H1 (cell line): ENCODE measurements around the gene EXOC6. TPM values are rescaled to one million over a fixed set of nuclear protein-coding genes. Genes with fewer than 3 reads are reported as not detected.

Source experiments
- CTCF ChIA-PET: fragments of 300-600 bp; sonication (Branson Sonifier 250); formaldehyde crosslinking; loops from one replicate; lab custom pipeline; 2021; ENCODE audit not compliant: partially characterized antibody; lab: Charles Lee
- POLR2A ChIA-PET: fragments of 300-600 bp; sonication (Branson Sonifier 250); formaldehyde crosslinking; loops from one replicate; lab custom pipeline; 2021; ENCODE audit warnings: inconsistent platforms; ENCODE audit not compliant: partially characterized antibody; lab: Charles Lee
- DNase-seq, 2 experiments: peaks; one replicate each; pipeline versions ENCODE4 v3.0.0 to v3.0.0-alpha.2; 2010 to 2022; ENCODE audit warnings: low spot score in 2 of 2, low read depth in 1 of 2, mixed read lengths in 1 of 2
- FAIRE-seq: peaks from 2 replicates; lab custom pipeline; 2011; peaks lifted over from hg19 to GRCh38; lab: Jason Lieb, UNC
- H2AFZ ChIP-seq: 2 replicates; pipeline ENCODE4 v1.8.1; 2012; ENCODE audit warnings: low read length, inconsistent platforms
- H2AK5ac ChIP-seq: 2 replicates; pipeline ENCODE4 v1.6.1; 2013; ENCODE audit warnings: low read depth, low read length
- H2BK120ac ChIP-seq: replicated peaks from 2 replicates; pipeline ENCODE3; 2013; ENCODE audit warnings: low read depth, low read length, inconsistent platforms
- H2BK12ac ChIP-seq: 2 replicates; pipeline ENCODE4 v1.6.1; 2013; ENCODE audit warnings: low read depth, low read length
- H2BK15ac ChIP-seq: 2 replicates; pipeline ENCODE4 v1.6.1; 2013; ENCODE audit warnings: low read length
- H2BK20ac ChIP-seq: 2 replicates; pipeline ENCODE4 v1.6.1; 2013; ENCODE audit warnings: low read length
- H2BK5ac ChIP-seq: 2 replicates; pipeline ENCODE4 v1.6.1; 2013; ENCODE audit warnings: low read depth, low read length
- H3K14ac ChIP-seq: 2 replicates; pipeline ENCODE4 v1.6.1; 2013; ENCODE audit warnings: inconsistent platforms; ENCODE audit not compliant: insufficient read length
- H3K18ac ChIP-seq: 2 replicates; pipeline ENCODE4 v1.6.1; 2013; ENCODE audit warnings: low read length; ENCODE audit errors: extremely low read depth
- H3K23ac ChIP-seq: 2 replicates; pipeline ENCODE4 v1.6.1; 2013; ENCODE audit warnings: inconsistent platforms; ENCODE audit not compliant: insufficient read length
- H3K23me2 ChIP-seq: 2 replicates; pipeline ENCODE4 v1.6.1; 2013; ENCODE audit warnings: low read depth, low read length
- H3K27ac ChIP-seq: 2 replicates; pipeline ENCODE4 v1.6.1; 2011; ENCODE audit warnings: low read depth, low read length, inconsistent platforms
- H3K27me3 ChIP-seq, 4 experiments: replicated peaks in 1 of 4; 1 replicate in 1 of 4; 2 replicates in 3 of 4; pipeline versions ENCODE4 v1.6.1 to v1.8.1; 2011 to 2013; ENCODE audit warnings: low read length in 3 of 4, mild to moderate bottlenecking in 3 of 4, inconsistent platforms in 2 of 4, mixed read lengths in 2 of 4, moderate library complexity in 1 of 4; ENCODE audit not compliant: control insufficient read depth in 3 of 4, insufficient read depth in 3 of 4; ENCODE audit errors: extremely low read depth in 1 of 4
- H3K36me3 ChIP-seq, 4 experiments: 2 replicates each; pipeline versions ENCODE4 v1.6.1 to v1.8.1; 2011 to 2013; ENCODE audit warnings: mild to moderate bottlenecking in 4 of 4, low read length in 3 of 4, moderate library complexity in 2 of 4, control low read depth in 1 of 4, inconsistent platforms in 1 of 4; ENCODE audit not compliant: insufficient read depth in 4 of 4, control insufficient read depth in 2 of 4
- H3K4ac ChIP-seq: replicated peaks from 2 replicates; pipeline ENCODE3; 2013; ENCODE audit warnings: low read length, low read depth, mixed read lengths, inconsistent platforms; ENCODE audit not compliant: insufficient read length
- H3K4me1 ChIP-seq, 4 experiments: replicated peaks in 1 of 4; 1 replicate in 1 of 4; 2 replicates in 3 of 4; pipeline versions ENCODE4 v1.6.1 to v1.8.1; 2011 to 2013; ENCODE audit warnings: low read length in 3 of 4, inconsistent platforms in 2 of 4, mixed read lengths in 1 of 4; ENCODE audit not compliant: insufficient read depth in 4 of 4, control insufficient read depth in 3 of 4
- H3K4me2 ChIP-seq, 2 experiments: 2 replicates each; pipeline versions ENCODE4 v1.6.1 to v1.8.1; 2011 to 2013; ENCODE audit warnings: low read depth in 2 of 2, low read length in 2 of 2, control low read depth in 1 of 2, inconsistent platforms in 1 of 2, mild to moderate bottlenecking in 1 of 2; ENCODE audit not compliant: insufficient read depth in 1 of 2
- H3K4me3 ChIP-seq, 4 experiments: fragments of 200-600, 300-600 bp in 1 of 4; sonication (generic), shearing (Covaris generic), sonication (Bioruptor Twin) in 1 of 4; 2 replicates each; pipeline versions ENCODE4 v1.5.1 to v1.8.1; 2011 to 2016; ENCODE audit warnings: low read length in 4 of 4, low read depth in 3 of 4, control low read depth in 2 of 4, inconsistent platforms in 2 of 4, mild to moderate bottlenecking in 2 of 4, mixed read lengths in 1 of 4, moderate library complexity in 1 of 4; ENCODE audit not compliant: insufficient read depth in 2 of 4; ENCODE audit errors: extremely low read depth in 1 of 4
- H3K56ac ChIP-seq: replicated peaks from 2 replicates; pipeline ENCODE3; 2013; ENCODE audit warnings: low read depth, mild to moderate bottlenecking, mixed read lengths, low read length, inconsistent platforms; ENCODE audit not compliant: insufficient read length
- H3K79me1 ChIP-seq: 2 replicates; pipeline ENCODE4 v1.6.1; 2013; ENCODE audit warnings: low read depth, low read length, control low read depth
- H3K79me2 ChIP-seq, 2 experiments: 2 replicates each; pipeline versions ENCODE4 v1.6.1 to v1.8.1; 2012 to 2013; ENCODE audit warnings: low read length in 2 of 2, mild to moderate bottlenecking in 2 of 2, inconsistent platforms in 1 of 2; ENCODE audit not compliant: insufficient read depth in 2 of 2, control insufficient read depth in 1 of 2
- H3K9ac ChIP-seq, 4 experiments: replicated peaks in 1 of 4; 1 replicate in 1 of 4; 2 replicates in 3 of 4; pipeline versions ENCODE4 v1.6.1 to v1.8.1; 2011 to 2013; ENCODE audit warnings: low read depth in 3 of 4, low read length in 3 of 4, control low read depth in 2 of 4, mild to moderate bottlenecking in 2 of 4, moderate library complexity in 2 of 4, inconsistent platforms in 1 of 4; ENCODE audit errors: extremely low read depth in 1 of 4
- H3K9me3 ChIP-seq, 2 experiments: 2 replicates each; pipeline versions ENCODE4 v1.6.1 to v1.8.1; 2012 to 2013; ENCODE audit warnings: mild to moderate bottlenecking in 2 of 2, moderate library complexity in 2 of 2, control low read depth in 1 of 2, inconsistent platforms in 1 of 2, low read depth in 1 of 2, low read length in 1 of 2, mixed read lengths in 1 of 2; ENCODE audit not compliant: insufficient read depth in 2 of 2
- H4K20me1 ChIP-seq, 2 experiments: replicated peaks in 1 of 2; 2 replicates each; pipeline versions ENCODE3 to v1.8.1; 2011 to 2013; ENCODE audit warnings: inconsistent platforms in 2 of 2, low read length in 2 of 2, mild to moderate bottlenecking in 1 of 2; ENCODE audit not compliant: insufficient read depth in 2 of 2, control insufficient read depth in 1 of 2
- H4K5ac ChIP-seq: 2 replicates; pipeline ENCODE4 v1.6.1; 2013; ENCODE audit warnings: low read length, low read depth, mixed read lengths, inconsistent platforms; ENCODE audit not compliant: insufficient read length
- H4K8ac ChIP-seq: 2 replicates; pipeline ENCODE4 v1.8.0; 2013; ENCODE audit warnings: mild to moderate bottlenecking, moderate library complexity, low read length, inconsistent platforms; ENCODE audit not compliant: insufficient read depth; ENCODE audit errors: extremely low read depth
- H4K91ac ChIP-seq: replicated peaks from 2 replicates; pipeline ENCODE3; 2013; ENCODE audit warnings: low read length, mixed read lengths, inconsistent platforms; ENCODE audit not compliant: insufficient read length
- BACH1 ChIP-seq: IDR thresholded peaks from 2 replicates; pipeline ENCODE4 v1.6.1; 2012; ENCODE audit warnings: low read length, improper control_type of control experiment
- CBX8 ChIP-seq: fragments of 300-800, 300-1000 bp; sonication (generic); IDR thresholded peaks from 2 replicates; pipeline ENCODE4 v1.7.1; 2016; ENCODE audit warnings: low read depth, low read length, borderline replicate concordance
- CHD1 ChIP-seq: IDR thresholded peaks from 2 replicates; pipeline ENCODE4 v1.6.1; 2012; ENCODE audit warnings: low read depth, low read length, improper control_type of control experiment
- CTBP2 ChIP-seq: IDR thresholded peaks from 2 replicates; pipeline ENCODE4 v1.7.0; 2011; ENCODE audit warnings: borderline replicate concordance, mild to moderate bottlenecking, moderate library complexity, mixed read lengths, low read length; ENCODE audit not compliant: insufficient read depth, insufficient read length
- GABPA ChIP-seq: IDR thresholded peaks from 2 replicates; pipeline ENCODE4 v1.6.1; 2011; ENCODE audit warnings: mild to moderate bottlenecking, low read length, moderate library complexity, borderline replicate concordance; ENCODE audit not compliant: insufficient read depth
- KDM1A ChIP-seq: fragments of 200-600, 300-600 bp; sonication (generic); IDR thresholded peaks from 2 replicates; pipeline ENCODE4 v1.7.1; 2016; ENCODE audit warnings: mild to moderate bottlenecking, low read length, borderline replicate concordance
- KDM5A ChIP-seq: fragments of 200-600 bp; IDR thresholded peaks from 2 replicates; pipeline ENCODE4 v1.7.1; 2012; ENCODE audit warnings: mild to moderate bottlenecking, low read length, inconsistent platforms, mixed read lengths
- MAFK ChIP-seq: IDR thresholded peaks from 2 replicates; pipeline ENCODE4 v1.6.1; 2012; ENCODE audit warnings: low read depth, mild to moderate bottlenecking, improper control_type of control experiment, low read length
- PHF8 ChIP-seq: fragments of 200-600 bp; sonication (generic); conservative IDR thresholded peaks from 2 replicates; pipeline ENCODE4 v1.7.1; 2012; ENCODE audit warnings: low read depth, mild to moderate bottlenecking, inconsistent platforms, low read length, moderate library complexity
- POLR2AphosphoS5 ChIP-seq: IDR thresholded peaks from 2 replicates; pipeline ENCODE4 v1.6.1; 2011; ENCODE audit warnings: low read depth, low read length
- RAD21 ChIP-seq, 2 experiments: IDR thresholded peaks in 1 of 2; conservative IDR thresholded peaks in 1 of 2; 2 replicates each; pipeline ENCODE4 v1.6.1; 2011; ENCODE audit warnings: low read depth in 2 of 2, low read length in 2 of 2, improper control_type of control experiment in 1 of 2, inconsistent platforms in 1 of 2, mild to moderate bottlenecking in 1 of 2, moderate library complexity in 1 of 2
- SIRT6 ChIP-seq: IDR thresholded peaks from one replicate; pipeline ENCODE4 v1.7.1; 2012; ENCODE audit warnings: low read length, inconsistent platforms
- WGBS, 2 experiments: shearing (Covaris generic) in 1 of 2; methylation state at CpG; one replicate each; pipeline versions ENCODE4 v1.1.6 to v1.1.7; 2013 to 2015; ENCODE audit warnings: low lambda C conversion rate in 2 of 2, mixed read lengths in 2 of 2, inconsistent platforms in 1 of 2, low coverage in 1 of 2, missing lambda C conversion rate in 1 of 2; ENCODE audit not compliant: insufficient replicate concordance in 2 of 2, insufficient coverage in 1 of 2, insufficient read length in 1 of 2; ENCODE audit errors: extremely low coverage in 1 of 2, missing lambda C conversion rate in 1 of 2; 5-methylcytosine and 5-hydroxymethylcytosine counted together
- polyA plus RNA-seq, 7 experiments: library from polyadenylated mRNA; depleted of rRNA in 3 of 7; stranded (reverse) in 5 of 7; unstranded in 2 of 7; fragments of >200 nt in 5 of 7; fragments of 200-250 nt in 2 of 7; gene quantifications; 1 replicate in 5 of 7; 2 replicates in 1 of 7; 4 replicates in 1 of 7; pipeline versions ENCODE4 v1.2.1 to v1.2.3, GENCODE V29; 2011 to 2013; ENCODE audit warnings: missing spikeins in 2 of 7, mixed read lengths in 2 of 7
- total RNA-seq: library from RNA; stranded (reverse); fragmentation: NEBNext Ultra II Directional; extraction: Animal tissue kit (Norgen Biotek cat#: 25700); gene quantifications from 2 replicates; pipeline ENCODE4 v1.2.1, GENCODE V29; 2021
- TF ChIP-seq, protein P1 (sequence below): IDR thresholded peaks from 2 replicates; pipeline ENCODE4 v1.6.1; 2011; ENCODE audit warnings: low read depth, mild to moderate bottlenecking, low read length; ENCODE audit not compliant: insufficient read depth

The EXOC6 gene
- total and polyA plus RNA-seq, 2 of the 8 experiments (the other 6 are each of a cell fraction or from before 2014, with no cell fraction given), result 1.7 to 4.5 TPM

DNA sequence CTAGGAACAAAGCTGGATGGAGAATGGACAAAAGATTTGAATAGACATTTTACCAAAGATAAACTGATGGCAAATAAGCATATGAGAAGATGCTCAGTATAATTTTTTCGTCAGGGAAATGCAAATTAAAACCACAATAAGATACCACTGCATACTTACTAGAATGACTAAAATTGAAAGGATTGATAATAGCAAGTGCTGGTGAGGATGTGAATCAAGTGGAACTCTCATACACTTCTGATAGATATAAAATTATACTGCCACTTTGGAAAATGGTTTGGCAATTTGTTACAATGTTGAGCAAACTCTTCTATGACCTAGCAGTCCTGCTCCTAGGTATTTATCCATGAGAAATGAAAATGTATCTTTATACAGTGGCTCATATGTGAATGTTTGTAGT, 83.3 kb downstream of the EXOC6 start:
- H4K8ac ChIP-seq, result no peak overlapping the region
- H2AK5ac ChIP-seq, result no peak overlapping the region
- H2BK120ac ChIP-seq, result no peak overlapping the region
- H3K79me2 ChIP-seq, result no peaks in the 10 kb centered on the region
- no peak overlapping the region for H3K18ac ChIP-seq
- H2BK5ac ChIP-seq, result no peak overlapping the region
- ChIA-PET POLR2A (no interaction called here), CTCF (no interaction called here)
- H3K9me3 ChIP-seq, result no peaks in the 10 kb centered on the region
- WGBS, 2 experiments, result 67% methylated on average over 1 of the region's 1 CpG; no CpG with 5 or more reads in 1 of the 2 experiments
- H3K4me1 ChIP-seq, result no peaks in the 10 kb centered on the region
- no peak for DNase-seq
- no peak overlapping the region for H3K56ac ChIP-seq
- no peak overlapping the region for H2BK15ac ChIP-seq
- no peak overlapping the region for H3K4me2 ChIP-seq
- H3K27me3 ChIP-seq, result no peaks in the 10 kb centered on the region
- H3K23ac ChIP-seq, result no peak overlapping the region
- no peak overlapping the region for H2BK12ac ChIP-seq
- H3K27ac ChIP-seq, result no peak overlapping the region
- no peak overlapping the region for H3K14ac ChIP-seq
- no peak overlapping the region for H3K4me3 ChIP-seq
- no peaks in the 10 kb centered on the region for H4K20me1 ChIP-seq
- H3K36me3 ChIP-seq, result no peaks in the 10 kb centered on the region; a peak in 1 of 8 replicates
- no peaks in the 10 kb centered on the region for H3K23me2 ChIP-seq
- no peak overlapping the region for H4K5ac ChIP-seq
- H4K91ac ChIP-seq, result no peak overlapping the region
- H3K4ac ChIP-seq, result no peak overlapping the region
- no peak overlapping the region for H2BK20ac ChIP-seq
- no peak overlapping the region for H2AFZ ChIP-seq
- no peaks in the 10 kb centered on the region for H3K79me1 ChIP-seq
- no peak overlapping the region for H3K9ac ChIP-seq
- FAIRE-seq, result no peak
- no peak for TF ChIP-seq MAFK
- no peak for TF ChIP-seq KDM1A
- no peak for TF ChIP-seq GABPA
- no peak for TF ChIP-seq CHD1
- TF ChIP-seq CBX8, result no peak
- TF ChIP-seq RAD21 (IDR thresholded peaks at IDR 0.05 in 1 of 2, conservative IDR thresholded peaks at IDR 0.05 in 1 of 2; ENCODE audit: low read depth in 2 of 2, low read length in 2 of 2), result no peak
- no peak for TF ChIP-seq KDM5A
- no peak for TF ChIP-seq POLR2AphosphoS5
- TF ChIP-seq BACH1, result no peak
- TF ChIP-seq, protein P1, sequence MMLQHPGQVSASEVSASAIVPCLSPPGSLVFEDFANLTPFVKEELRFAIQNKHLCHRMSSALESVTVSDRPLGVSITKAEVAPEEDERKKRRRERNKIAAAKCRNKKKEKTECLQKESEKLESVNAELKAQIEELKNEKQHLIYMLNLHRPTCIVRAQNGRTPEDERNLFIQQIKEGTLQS, result no peak
- no peak for TF ChIP-seq SIRT6
- TF ChIP-seq PHF8, result no peak
- no peak for TF ChIP-seq CTBP2
